Suprapubic skin (tissue), 4 donors: ENCODE results near the gene SLC2A5. TPM values are rescaled to one million over a fixed set of nuclear protein-coding genes. Genes with fewer than 3 reads are reported as not detected.

Source experiments
- DNase-seq, 2 donors: peaks; one replicate each; pipeline ENCODE4 v3.0.0-alpha.2; 2019; ENCODE audit warnings: low spot score in 2 of 2
- H3K27ac ChIP-seq: fragments of 200-600 bp; sonication (generic); one replicate; pipeline ENCODE4 v1.5.1; 2019
- H3K27me3 ChIP-seq: fragments of 200-600 bp; sonication (generic); one replicate; pipeline ENCODE4 v1.5.1; 2019
- H3K36me3 ChIP-seq: fragments of 200-600 bp; sonication (generic); one replicate; pipeline ENCODE4 v1.5.1; 2019
- H3K4me1 ChIP-seq: fragments of 200-600 bp; sonication (generic); one replicate; pipeline ENCODE4 v1.5.1; 2019
- H3K4me3 ChIP-seq: fragments of 200-600 bp; sonication (generic); one replicate; pipeline ENCODE4 v1.5.1; 2019; ENCODE audit warnings: mild to moderate bottlenecking
- H3K9me3 ChIP-seq: fragments of 200-600 bp; sonication (generic); one replicate; pipeline ENCODE4 v1.5.1; 2019
- CTCF ChIP-seq, 2 donors: fragments of 200-600 bp in 1 of 2; fragments of 450-650 bp in 1 of 2; sonication (generic) in 1 of 2; IDR thresholded peaks; one replicate each; pipeline ENCODE4 v1.5.1; 2016 to 2019; ENCODE audit warnings: antibody characterized with exemption in 2 of 2, mild to moderate bottlenecking in 1 of 2, moderate library complexity in 1 of 2
- EP300 ChIP-seq: sonication (generic); formaldehyde crosslinking; IDR thresholded peaks from one replicate; pipeline ENCODE4 v1.6.1; 2017; ENCODE audit warnings: antibody characterized with exemption
- POLR2A ChIP-seq, 2 donors: fragments of 450-650 bp; IDR thresholded peaks; one replicate each; pipeline ENCODE4 v1.6.1; 2017; ENCODE audit warnings: antibody characterized with exemption in 2 of 2, mild to moderate bottlenecking in 2 of 2, moderate library complexity in 2 of 2
- POLR2AphosphoS5 ChIP-seq, 3 donors: sonication (generic); formaldehyde crosslinking; IDR thresholded peaks; one replicate each; pipeline ENCODE4 v1.6.1; 2017; ENCODE audit warnings: antibody characterized with exemption in 3 of 3
- WGBS: methylation state at CpG from one replicate; pipeline ENCODE4 v1.1.5; 2018; 5-methylcytosine and 5-hydroxymethylcytosine counted together
- total RNA-seq, 4 donors: library from RNA; depleted of rRNA; stranded (reverse); fragments of >200 nt; gene quantifications; one replicate each; pipeline ENCODE4 v1.1.0, GENCODE V29; 2016

SLC2A5 gene
- total RNA-seq, 4 donors from 2014 or later: 3.3 to 6.5 (median 3.8) TPM

GRCh38 chr1:9088807-9089206, 19.4 kb upstream of the SLC2A5 start:
- H3K9me3 ChIP-seq: no peaks in the 10 kb centered on the region
- 50% methylated on average over 4 of the region's 4 CpGs for WGBS
- H3K4me1 ChIP-seq: peaks cover 23% of the 10 kb centered on the region
- no peaks in the 10 kb centered on the region for H3K27me3 ChIP-seq
- H3K4me3 ChIP-seq: no peak overlapping the region
- no peaks in the 10 kb centered on the region for H3K36me3 ChIP-seq
- no peak for DNase-seq
- no peak overlapping the region for H3K27ac ChIP-seq
- TF ChIP-seq EP300 (no peak), CTCF (IDR thresholded peaks at IDR 0.05) (no peak), POLR2AphosphoS5 (IDR thresholded peaks at IDR 0.05) (no peak), POLR2A (IDR thresholded peaks at IDR 0.05) (no peak)

- H3K4me1 ChIP-seq: peaks cover 22% of the 10 kb centered on the region
- WGBS: 86% methylated on average over 12 of the region's 12 CpGs
- no peaks in the 10 kb centered on the region for H3K27me3 ChIP-seq
- H3K4me3 ChIP-seq: no peak overlapping the region
- H3K9me3 ChIP-seq: no peaks in the 10 kb centered on the region
- no peaks in the 10 kb centered on the region for H3K36me3 ChIP-seq
- no peak for TF ChIP-seq POLR2A (IDR thresholded peaks at IDR 0.05)
- TF ChIP-seq EP300: no peak
- TF ChIP-seq POLR2AphosphoS5 (IDR thresholded peaks at IDR 0.05): no peak
- TF ChIP-seq CTCF (IDR thresholded peaks at IDR 0.05): no peak
- H3K27ac ChIP-seq: no peak overlapping the region
- DNase-seq: no peak
Observed at GRCh38 chr1:9087411-9088125, 18.1 kb upstream of the SLC2A5 start.

GRCh38 chr1:9086796-9087195, 17.4 kb upstream of the SLC2A5 start:
- Histone ChIP-seq H3K9me3 (no peaks in the 10 kb centered on the region), H3K27me3 (no peaks in the 10 kb centered on the region), H3K4me1 (peaks cover 27% of the 10 kb centered on the region), H3K36me3 (no peaks in the 10 kb centered on the region), H3K4me3 (no peak overlapping the region), H3K27ac (no peak overlapping the region)
- no peak for DNase-seq
- TF ChIP-seq EP300 (no peak), POLR2AphosphoS5 (IDR thresholded peaks at IDR 0.05) (no peak), POLR2A (IDR thresholded peaks at IDR 0.05) (no peak), CTCF (IDR thresholded peaks at IDR 0.05) (no peak)
- 80% methylated on average over 2 of the region's 2 CpGs for WGBS

- H3K9me3 ChIP-seq: no peaks in the 10 kb centered on the region
Observed at GRCh38 chr1:9086045-9086444, 16.6 kb upstream of the SLC2A5 start.

GRCh38 chr1:9085306-9085940, 16.0 kb upstream of the SLC2A5 start:
- DNase-seq: no peak
- H3K36me3 ChIP-seq: no peaks in the 10 kb centered on the region
- H3K4me3 ChIP-seq: no peak overlapping the region
- no peaks in the 10 kb centered on the region for H3K9me3 ChIP-seq
- H3K4me1 ChIP-seq: peaks cover 27% of the 10 kb centered on the region
- 39% methylated on average over 7 of the region's 7 CpGs for whole genome bisulfite sequencing
- no peaks in the 10 kb centered on the region for H3K27me3 ChIP-seq
- no peak for TF ChIP-seq CTCF (IDR thresholded peaks at IDR 0.05)
- no peak for TF ChIP-seq POLR2A (IDR thresholded peaks at IDR 0.05)
- no peak overlapping the region for H3K27ac ChIP-seq

More at GRCh38 chr1:9086045-9086444, 16.6 kb upstream of the SLC2A5 start:
- 22% methylated on average over 5 of the region's 5 CpGs for WGBS
- H3K4me1 ChIP-seq: peaks cover 27% of the 10 kb centered on the region
- no peaks in the 10 kb centered on the region for H3K36me3 ChIP-seq
- no peak for DNase-seq
- H3K27me3 ChIP-seq: no peaks in the 10 kb centered on the region
- TF ChIP-seq POLR2A (IDR thresholded peaks at IDR 0.05): no peak
- no peak overlapping the region for H3K27ac ChIP-seq
- no peak overlapping the region for H3K4me3 ChIP-seq
